Kidney glomerular epithelial cell (primary cell): ENCODE measurements around the gene IDUA.

Experiments used
- DNase-seq: peaks from one replicate; lab custom pipeline; 2025; lab: John Stamatoyannopoulos, UW

IDUA gene

GRCh38 chr4:1031956-1032795 is 45.3 kb downstream of the IDUA start:
- no peak for DNase-seq

- DNase-seq: no peak
These were observed 46.0 kb downstream of the IDUA start for GRCh38 chr4:1032861-1033260.

- DNase-seq: no peak
These were observed 47.2 kb downstream of the IDUA start for GRCh38 chr4:1033840-1034551.

- DNase-seq: no peak
These were observed 48.7 kb downstream of the IDUA start for GRCh38 chr4:1035510-1035909.

DNA sequence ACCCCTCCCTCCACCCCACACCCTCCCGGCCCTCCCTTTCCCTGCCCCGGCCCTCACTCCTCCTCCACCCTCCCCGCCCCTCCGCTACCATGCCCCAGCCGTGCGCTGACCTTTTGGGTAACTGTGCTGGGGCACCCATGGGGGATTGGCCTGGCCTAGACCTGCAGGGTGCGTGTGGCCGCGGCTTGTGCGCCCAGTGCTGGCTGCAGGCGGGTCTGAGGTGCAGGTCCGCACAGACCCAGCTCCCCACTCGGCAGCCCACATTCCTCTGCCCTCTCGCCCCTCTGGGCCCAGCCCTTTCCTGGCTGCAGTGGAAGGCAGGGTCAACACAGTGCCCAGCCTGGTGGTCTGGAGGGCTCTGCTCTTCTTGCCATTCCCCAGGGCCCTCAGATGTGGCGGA is 49.3 kb downstream of the IDUA start:
- no peak for DNase-seq

DNA sequence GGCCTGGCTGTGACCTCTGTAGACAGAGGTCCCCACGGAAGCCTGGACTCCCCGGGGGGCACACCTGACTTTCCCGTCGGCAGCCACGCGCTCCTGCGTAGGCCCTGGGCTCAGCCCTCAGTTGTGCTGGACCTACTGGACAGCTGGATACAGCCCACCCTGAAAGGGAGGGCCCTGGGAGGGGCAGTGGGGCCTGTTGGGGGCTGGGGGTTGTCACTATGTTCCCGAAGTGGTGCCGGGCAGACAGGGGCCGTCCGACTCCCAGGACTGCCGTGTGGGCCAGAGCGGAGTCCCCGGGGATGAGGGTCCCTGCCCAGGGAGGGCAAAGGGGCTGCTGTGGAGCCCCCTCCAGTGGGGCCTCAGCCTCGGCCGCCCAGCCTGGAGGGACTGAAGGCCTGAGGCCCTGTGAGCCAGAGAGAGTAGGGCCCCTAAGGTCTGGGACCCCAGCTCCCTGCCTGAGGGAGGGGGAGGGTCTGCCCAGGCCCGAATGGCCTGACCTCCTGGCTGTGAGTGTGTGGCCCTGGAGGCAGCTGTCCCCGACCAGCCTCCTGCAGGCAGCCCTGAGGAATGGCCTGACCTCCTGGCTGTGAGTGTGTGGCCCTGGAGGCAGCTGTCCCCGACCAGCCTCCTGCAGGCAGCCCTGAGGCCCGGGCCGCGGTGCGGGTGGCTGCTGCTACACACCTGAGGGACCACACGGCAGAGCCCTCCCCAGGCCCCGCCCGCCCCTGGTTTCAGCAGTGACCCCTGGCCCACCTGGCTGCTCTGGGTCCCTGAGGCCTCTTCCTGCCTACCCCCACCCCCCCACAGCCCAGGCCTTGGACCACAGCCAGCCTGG is 50.3 kb downstream of the IDUA start:
- no peak for DNase-seq

DNA sequence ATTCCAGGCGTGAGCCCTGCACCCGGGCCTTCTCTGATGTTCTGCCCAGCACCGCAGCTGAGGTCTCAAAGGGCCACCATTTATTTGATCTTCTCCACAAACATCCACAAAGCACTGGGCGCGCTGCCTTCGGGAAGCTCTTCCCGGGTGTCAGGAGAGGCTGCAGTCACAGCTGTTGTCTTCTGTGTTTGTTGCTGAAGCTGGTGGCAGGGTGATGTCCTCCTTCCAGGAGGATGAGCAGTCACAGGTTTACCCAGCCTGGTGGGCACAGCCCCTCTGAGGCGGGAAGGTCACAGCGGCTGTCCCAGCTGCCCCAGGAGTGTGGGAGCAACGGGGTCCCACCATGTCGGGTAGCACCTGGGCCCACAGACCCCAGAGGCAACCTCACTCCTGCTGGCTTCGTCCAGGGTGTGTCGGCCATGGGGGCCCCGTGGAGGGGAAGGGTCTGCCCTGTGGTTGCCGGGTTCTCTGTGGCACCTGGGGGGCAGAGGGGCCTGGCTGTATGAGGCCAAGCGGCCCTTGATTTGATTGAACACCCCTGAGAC is 52.2 kb downstream of the IDUA start:
- no peak for DNase-seq

DNA sequence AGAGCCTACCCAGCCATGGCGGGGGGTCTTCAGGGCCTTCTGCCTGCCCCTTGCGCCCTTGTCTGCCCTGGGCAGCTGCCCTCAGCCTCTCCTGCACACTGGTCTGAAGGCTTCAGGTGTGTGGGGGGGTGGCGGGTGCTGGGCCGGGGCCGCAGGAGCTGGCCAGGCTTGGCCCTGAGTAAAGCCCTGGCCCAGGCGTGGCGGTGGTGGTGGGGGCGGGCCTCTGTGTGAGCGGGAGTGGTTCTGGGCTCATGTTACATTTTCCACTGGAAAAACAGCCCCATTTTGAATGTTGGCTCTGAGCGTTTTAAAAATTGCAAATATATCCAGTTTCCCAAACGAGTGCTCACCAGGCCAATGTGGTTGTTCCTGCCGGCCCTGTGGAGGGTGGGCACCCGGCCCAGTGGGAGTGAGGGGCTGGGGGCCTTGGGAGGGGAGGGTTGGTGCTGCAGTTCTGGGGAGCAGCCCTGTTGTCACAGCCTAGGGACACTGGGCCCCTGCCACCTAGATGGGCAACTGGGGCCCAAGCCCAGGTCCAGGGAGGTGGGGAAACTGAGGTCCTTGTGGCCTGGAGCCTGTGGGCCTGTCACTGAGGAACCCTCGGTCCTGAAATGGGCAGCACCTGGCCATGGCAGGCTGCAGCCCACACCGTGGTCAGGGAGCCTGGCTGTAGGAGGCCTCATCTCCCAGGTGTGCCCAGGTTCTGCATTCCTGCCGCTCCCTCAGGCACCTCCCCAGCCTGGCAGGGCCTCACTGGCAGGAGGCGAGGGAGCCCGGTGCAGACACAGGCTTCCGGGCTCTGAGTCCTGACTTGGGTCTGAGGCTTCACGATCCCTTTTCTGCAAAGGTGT is 52.9 kb downstream of the IDUA start:
- DNase-seq: no peak

DNA sequence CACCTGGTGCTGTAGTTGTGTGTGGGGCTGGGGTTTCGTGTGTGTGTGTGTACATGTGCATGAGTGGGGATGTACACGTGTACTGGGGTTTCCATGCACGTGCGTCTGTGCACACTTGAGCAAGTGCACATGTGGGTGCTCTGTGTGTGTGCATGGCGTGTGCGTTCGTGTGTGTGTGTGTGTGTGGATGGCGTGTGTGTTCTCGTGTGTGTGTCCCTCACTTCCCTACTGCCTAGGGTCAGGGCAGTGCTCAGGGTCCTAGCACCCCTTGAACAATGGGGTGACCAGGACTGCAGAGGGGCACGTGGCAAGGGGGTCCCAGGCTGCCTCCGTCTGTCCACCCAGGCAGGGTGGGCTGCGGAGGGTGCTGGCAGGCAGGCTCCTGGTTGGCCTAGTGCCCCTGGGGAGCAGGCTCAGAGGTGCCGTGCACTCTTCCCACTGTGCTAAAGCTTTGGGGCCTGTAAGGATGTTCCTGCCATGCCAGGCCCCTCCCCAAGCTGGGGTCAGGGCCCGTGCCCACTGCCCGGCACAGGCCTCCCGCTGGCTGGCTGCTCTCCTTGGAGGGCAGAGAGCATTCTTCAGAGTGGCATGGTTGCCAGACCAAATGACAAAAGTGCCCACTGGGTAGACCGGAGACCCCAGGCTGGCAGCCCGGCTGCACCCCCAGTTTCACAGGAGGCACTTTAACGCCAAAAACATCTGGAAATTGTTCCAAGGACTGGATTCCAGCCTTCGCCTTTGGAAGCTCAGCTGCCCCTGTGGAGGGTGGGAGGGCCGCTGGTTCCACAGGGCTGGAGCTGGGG is 53.7 kb downstream of the IDUA start:
- DNase-seq: no peak

GRCh38 chr4:1041147-1041935 is 54.5 kb downstream of the IDUA start:
- peak; percentile 61 for DNase-seq

- DNase-seq: no peak
These were observed 55.1 kb downstream of the IDUA start for GRCh38 chr4:1041936-1042330.

- DNase-seq: no peak
These were observed 55.7 kb downstream of the IDUA start for GRCh38 chr4:1042352-1043055.

GRCh38 chr4:1043162-1043561 is 56.3 kb downstream of the IDUA start:
- no peak for DNase-seq

DNA sequence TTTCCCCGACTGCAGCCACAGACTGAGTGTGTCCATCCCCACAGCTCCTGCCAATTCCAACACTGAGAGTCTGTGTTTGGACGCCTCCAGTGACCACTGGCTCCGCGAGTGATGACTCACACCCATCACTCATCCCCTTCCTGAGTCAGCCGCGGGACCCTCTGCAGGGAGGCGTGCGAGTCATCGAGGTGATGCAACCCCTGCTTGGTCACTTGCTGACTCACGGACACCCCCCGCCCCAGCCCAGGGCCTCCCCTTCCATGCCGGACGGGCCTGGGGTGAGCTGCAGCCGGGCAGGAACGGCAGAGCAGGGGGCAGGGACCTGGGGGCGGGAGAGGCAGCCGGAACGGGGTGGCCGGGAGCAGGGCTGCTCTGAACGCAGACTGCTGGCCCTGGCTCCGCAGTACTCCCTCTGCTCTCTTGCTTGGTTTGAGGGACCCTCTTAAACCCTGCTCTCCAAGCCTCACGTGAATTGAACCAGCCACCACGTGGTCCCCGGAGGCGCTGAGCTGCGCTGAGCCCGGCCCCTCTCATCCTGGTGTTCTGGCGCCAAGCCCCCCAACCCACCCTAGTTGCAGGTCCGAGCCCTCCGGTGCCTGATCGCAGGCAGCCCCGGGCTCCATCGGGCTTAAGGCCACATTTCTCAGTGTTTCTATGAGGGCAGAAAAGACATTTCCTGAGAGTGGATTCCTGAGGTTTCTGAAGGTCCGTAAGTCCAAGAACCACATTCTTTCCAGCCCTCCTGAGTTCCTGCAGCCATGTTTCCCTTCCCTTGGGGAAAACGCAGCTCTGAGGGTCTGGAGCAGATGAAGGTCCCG is 57.0 kb downstream of the IDUA start:
- DNase-seq: peak; percentile 97

- DNase-seq: no peak
These were observed 57.8 kb downstream of the IDUA start for GRCh38 chr4:1044469-1045192.

DNA sequence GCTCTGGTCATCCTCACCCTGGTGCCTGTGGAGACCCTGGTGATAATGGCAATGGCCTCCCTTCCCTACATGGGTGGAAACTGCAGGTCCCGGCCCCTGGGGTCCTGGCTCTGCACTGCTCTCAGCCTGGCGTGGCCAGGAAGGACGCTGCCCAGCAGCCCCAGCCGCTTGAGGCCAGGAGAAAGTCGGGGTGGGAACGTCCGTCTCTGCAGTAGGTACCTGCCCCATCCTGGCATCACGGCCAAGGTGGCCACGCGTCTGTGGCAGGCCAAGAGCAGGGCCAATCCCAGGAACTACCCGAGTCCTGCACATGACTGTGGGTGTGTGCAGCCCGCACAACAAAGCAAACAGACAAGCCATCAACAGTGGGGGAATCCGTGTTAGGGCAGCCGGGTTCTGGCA is 58.4 kb downstream of the IDUA start:
- no peak for DNase-seq

GRCh38 chr4:1045595-1046201 is 58.9 kb downstream of the IDUA start:
- no peak for DNase-seq
